ENCODE measurements around the gene SLC27A6.

DNA sequence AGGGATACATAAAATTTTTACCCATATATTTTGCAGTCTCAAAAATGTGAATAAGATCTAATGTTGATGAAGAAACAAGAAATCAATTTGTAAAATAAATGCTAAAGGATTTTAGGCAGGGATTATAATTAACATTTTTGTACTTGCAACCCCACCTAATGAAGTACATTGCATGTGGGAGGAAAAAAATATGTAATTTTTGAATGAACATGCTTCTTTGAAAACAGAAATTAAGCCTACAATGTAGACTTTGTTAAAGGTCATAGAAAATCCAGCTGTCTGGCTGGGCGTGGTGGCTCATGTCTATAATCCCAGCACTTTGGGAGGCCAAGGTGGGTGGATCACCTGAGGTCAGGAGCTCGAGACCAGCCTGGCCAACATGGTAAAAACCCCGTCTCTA lies 15.6 kb downstream of the SLC27A6 start:
- TF ChIP-seq POLR2AphosphoS5 (IDR thresholded peaks at IDR 0.05; ENCODE audit: low read depth, low read length) (no peak), POLR2A (IDR thresholded peaks at IDR 0.05; ENCODE audit: low read depth, low read length) (no peak), TAF1 (IDR thresholded peaks at IDR 0.05; ENCODE audit: low read depth, low read length) (no peak), POU2F2 (IDR thresholded peaks at IDR 0.05; ENCODE audit: low read depth, low read length) (no peak)

Data from GM12891 (cell line).